Measurements from ENCODE around the gene LNPEP.
"Not testable (repeated sequence)": the region's sequence is repeated elsewhere in the genome, so short reads cannot be mapped to it uniquely, and the experiment has no call there.

The LNPEP gene

DNA sequence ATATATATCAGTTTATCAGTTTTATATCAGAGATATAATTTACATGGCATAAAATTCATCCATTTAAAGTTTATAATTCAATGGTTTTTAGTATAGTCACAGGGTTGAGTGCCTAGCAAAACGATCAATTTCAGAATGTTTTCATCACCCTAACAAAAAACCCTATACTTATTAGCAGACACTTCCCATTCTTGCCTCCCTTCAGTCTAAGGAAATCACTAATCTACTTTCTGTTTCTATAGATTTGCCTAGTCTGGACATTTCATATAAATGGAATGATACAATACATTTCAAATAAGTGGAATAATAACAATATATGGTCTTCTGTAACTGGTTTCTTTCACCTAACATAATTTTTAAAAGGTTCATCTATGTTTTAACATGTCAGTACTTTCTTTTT, 9.6 kb upstream of the LNPEP start:
- TF ChIP-seq, protein P1, sequence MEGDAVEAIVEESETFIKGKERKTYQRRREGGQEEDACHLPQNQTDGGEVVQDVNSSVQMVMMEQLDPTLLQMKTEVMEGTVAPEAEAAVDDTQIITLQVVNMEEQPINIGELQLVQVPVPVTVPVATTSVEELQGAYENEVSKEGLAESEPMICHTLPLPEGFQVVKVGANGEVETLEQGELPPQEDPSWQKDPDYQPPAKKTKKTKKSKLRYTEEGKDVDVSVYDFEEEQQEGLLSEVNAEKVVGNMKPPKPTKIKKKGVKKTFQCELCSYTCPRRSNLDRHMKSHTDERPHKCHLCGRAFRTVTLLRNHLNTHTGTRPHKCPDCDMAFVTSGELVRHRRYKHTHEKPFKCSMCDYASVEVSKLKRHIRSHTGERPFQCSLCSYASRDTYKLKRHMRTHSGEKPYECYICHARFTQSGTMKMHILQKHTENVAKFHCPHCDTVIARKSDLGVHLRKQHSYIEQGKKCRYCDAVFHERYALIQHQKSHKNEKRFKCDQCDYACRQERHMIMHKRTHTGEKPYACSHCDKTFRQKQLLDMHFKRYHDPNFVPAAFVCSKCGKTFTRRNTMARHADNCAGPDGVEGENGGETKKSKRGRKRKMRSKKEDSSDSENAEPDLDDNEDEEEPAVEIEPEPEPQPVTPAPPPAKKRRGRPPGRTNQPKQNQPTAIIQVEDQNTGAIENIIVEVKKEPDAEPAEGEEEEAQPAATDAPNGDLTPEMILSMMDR (IDR thresholded peaks at IDR 0.05; ENCODE audit: borderline replicate concordance, control extremely low read depth, extremely low read depth, insufficient read depth, missing control alignments) = no peak
- in situ Hi-C loops (cut with MboI; ENCODE audit: low sequenced_read_pairs, unreplicated experiment) = loop anchor here (5.0 kb wide), 1 partner anchor 49 kb away; the partner anchor contains the start of gene ERAP2
- no peak for DNase-seq (ENCODE audit: low spot score)

DNA sequence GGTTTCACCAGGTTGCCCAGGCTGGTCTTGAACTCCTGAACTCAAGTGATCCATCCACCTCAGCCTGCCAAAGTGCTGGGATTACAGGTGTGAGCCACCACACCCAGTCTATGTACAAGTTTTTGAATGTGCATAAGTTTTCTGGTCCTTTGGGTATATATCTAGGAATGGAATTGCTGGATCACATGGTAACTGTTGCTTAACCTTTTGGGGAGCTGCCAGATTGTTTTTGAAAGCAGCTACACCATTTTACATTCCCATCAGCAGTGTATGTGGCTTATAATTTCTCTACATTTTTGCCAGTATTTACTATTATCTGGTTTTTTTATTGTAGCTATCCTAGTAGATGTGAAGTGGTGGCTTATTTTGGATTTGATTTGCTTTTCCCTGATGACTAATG, 8.9 kb upstream of the LNPEP start:
- in situ Hi-C loops (cut with MboI; ENCODE audit: low sequenced_read_pairs, unreplicated experiment) = loop anchor here (5.0 kb wide), 1 partner anchor 50 kb away; the partner anchor contains the start of gene ERAP2
- TF ChIP-seq, protein P1 (IDR thresholded peaks at IDR 0.05; ENCODE audit: borderline replicate concordance, control extremely low read depth, extremely low read depth, insufficient read depth, missing control alignments) = no peak
- DNase-seq (ENCODE audit: low spot score) = no peak

DNA sequence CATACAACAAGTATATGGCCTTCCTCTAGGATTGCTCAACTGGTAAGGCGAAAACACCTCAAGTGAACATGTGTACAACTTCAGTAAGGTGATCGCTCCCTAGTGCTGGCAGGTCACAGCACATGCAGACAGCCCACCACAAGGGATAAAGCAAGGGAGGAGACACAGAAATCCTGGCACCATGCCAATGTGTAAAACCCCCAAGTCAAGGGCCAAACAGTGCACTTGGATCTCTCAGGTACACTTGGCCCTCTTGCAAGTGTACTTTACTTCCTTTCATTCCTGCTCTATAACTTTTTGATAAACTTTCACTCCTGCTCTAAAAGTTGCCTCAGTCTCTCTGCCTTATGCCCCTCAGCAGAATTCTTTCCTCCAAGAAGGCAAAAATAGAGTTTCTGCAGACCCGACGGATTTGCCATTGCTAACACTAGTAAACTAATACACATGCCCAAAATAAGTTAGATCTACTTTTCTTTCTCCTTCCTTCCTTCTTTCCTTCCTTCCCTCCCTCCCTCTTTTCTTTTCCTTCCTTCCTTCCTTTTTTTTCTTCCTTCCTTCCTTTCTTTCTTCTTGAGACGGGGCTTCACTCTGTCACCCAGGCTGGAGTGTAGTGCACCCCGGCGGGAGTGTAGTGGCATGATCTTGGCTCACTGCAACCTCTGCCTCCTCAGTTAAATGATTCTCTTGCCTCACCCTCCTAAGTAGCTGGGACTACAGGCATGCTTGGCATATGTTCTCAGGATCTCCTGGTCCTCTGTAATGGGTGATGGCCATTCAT, 6.8 kb upstream of the LNPEP start:
- DNase-seq (ENCODE audit: low spot score) = no peak
- in situ Hi-C loops (cut with MboI; ENCODE audit: low sequenced_read_pairs, unreplicated experiment) = loop anchor here (5.0 kb wide), 1 partner anchor 52 kb away; the partner anchor contains the start of gene ERAP2
- TF ChIP-seq, protein P1 (IDR thresholded peaks at IDR 0.05; ENCODE audit: borderline replicate concordance, control extremely low read depth, extremely low read depth, insufficient read depth, missing control alignments) = no peak

DNA sequence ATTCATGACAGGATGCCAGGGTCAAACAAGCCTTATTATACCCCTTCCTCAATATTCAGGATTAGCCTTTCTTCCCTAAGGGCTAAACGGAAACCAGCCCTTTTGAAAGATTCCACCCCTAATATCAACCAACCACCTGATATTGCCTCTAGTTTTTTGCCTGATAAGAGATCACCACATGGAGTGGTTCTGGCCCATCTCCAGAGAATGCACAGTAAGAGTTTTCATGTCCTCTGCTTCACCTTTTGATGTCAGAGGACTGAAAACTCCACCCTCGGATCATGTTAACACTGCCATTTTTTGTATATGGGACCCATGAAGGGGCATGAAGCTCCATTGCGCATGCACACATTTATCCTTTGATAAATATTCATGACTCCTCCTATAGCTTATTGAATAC, 5.8 kb upstream of the LNPEP start:
- DNase-seq (ENCODE audit: low spot score) = no peak
- TF ChIP-seq, protein P1 (IDR thresholded peaks at IDR 0.05; ENCODE audit: borderline replicate concordance, control extremely low read depth, extremely low read depth, insufficient read depth, missing control alignments) = no peak
- in situ Hi-C loops (cut with MboI; ENCODE audit: low sequenced_read_pairs, unreplicated experiment) = no loop called here

DNA sequence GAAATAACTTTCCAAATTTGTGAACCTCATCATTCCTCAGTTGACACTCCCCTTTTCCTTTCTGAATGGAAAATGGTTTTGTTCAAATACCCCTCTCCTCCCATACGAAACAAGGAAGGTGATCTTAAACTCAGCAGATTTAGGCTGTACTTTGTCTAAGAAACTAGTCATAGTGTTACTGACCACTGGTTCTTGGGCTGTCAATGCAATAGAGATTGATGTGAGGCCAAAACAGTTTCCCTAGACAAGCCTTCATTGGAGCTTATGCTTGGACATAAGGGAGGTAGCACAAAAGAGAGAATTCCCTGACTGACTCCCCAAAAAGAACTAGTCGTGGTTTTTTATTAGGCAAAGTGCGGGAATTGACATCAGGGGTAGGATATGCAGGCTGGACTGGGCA, 5.3 kb upstream of the LNPEP start:
- no peak for DNase-seq (ENCODE audit: low spot score)
- TF ChIP-seq, protein P1 (IDR thresholded peaks at IDR 0.05; ENCODE audit: borderline replicate concordance, control extremely low read depth, extremely low read depth, insufficient read depth, missing control alignments) = no peak
- in situ Hi-C loops (cut with MboI; ENCODE audit: low sequenced_read_pairs, unreplicated experiment) = no loop called here

DNA sequence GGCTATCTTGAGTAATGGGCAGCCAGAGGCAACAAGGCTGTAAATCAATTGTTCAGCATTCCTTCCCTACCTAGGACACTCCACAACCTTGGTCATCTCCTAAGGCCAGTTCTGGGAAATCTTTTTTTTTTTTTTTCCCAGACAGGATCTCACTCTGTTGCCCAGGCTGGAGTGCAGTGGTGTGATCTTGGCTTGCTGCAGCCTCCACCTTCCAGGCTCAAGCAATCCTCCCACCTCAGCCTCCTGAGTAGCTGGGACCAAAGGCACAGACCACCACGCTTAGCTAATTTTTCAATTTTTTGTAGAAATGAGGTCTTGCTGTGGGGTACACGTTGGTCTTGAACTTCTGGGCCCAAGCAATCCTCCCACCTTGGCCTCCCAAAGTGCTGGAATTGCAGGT, 4.8 kb upstream of the LNPEP start:
- in situ Hi-C loops (cut with MboI; ENCODE audit: low sequenced_read_pairs, unreplicated experiment); DNase-seq (ENCODE audit: low spot score): not testable (repeated sequence)

DNA sequence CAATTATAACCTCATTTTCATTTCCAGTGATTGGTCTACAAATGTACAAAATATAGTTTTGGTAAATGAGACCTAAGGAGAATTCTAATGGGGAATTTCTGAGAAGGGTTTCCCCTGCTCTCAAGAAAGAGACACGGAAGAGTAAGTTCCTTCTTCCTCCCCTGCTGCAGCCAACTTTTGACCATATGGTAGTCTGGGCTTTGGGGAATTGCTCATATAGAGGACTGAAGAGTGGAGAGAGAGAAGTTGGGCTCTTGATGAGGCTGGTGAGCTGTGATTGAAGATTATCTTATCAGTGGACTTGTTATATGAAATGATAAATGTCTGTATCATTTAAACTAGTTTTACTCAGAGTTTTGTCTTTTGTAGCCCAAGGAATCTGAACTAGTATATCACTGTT, 4.3 kb upstream of the LNPEP start:
- TF ChIP-seq, protein P1 (IDR thresholded peaks at IDR 0.05; ENCODE audit: borderline replicate concordance, control extremely low read depth, extremely low read depth, insufficient read depth, missing control alignments) = no peak
- in situ Hi-C loops (cut with MboI; ENCODE audit: low sequenced_read_pairs, unreplicated experiment) = no loop called here
- DNase-seq (ENCODE audit: low spot score) = peak; percentile 26

All from GM13976 (cell line).